Fibroblast of mammary gland (primary cell): ENCODE results near the gene SNTB2.

ENCODE experiments used
- DNase-seq: peaks from one replicate; pipeline ENCODE4 v3.0.0-alpha.2; 2010; ENCODE audit warnings: low read depth
- H3K4me3 ChIP-seq: 2 replicates; pipeline ENCODE4 v1.5.1; 2011; ENCODE audit warnings: low read depth, mild to moderate bottlenecking, low read length, moderate library complexity; ENCODE audit not compliant: control insufficient read depth
- CTCF ChIP-seq: conservative IDR thresholded peaks from 2 replicates; pipeline ENCODE4 v1.5.1; 2011; ENCODE audit warnings: low read depth, low read length, inconsistent platforms; ENCODE audit not compliant: control insufficient read depth, insufficient read depth

Gene SNTB2

DNA sequence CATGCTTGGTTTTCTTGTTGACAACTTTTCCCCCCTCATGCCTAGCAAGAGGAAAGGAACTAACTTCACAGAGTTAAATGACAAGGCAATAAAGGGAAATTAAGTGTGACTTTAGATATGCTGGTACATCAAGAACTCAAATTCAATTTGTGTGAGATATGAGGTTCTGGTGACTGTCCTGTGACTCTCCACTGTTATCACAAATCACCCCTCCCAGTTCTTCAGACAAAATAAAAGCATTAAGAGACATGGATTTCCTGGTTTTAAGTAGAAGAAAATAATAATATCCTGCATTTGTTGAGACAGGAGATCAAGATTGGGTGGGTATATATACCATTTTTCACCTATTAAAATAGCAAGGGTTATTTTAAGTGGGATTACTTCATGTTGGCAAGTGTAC, 46.2 kb downstream of the SNTB2 start:
- DNase-seq, result no peak

GRCh38 chr16:69234460-69234859, 47.5 kb downstream of the SNTB2 start:
- TF ChIP-seq CTCF, result no peak
- no peak for DNase-seq
- H3K4me3 ChIP-seq, result no peak overlapping the region

More for the DNA sequence above, 46.2 kb downstream of the SNTB2 start:
- no peak for TF ChIP-seq CTCF
- no peak overlapping the region for H3K4me3 ChIP-seq

- DNase-seq, result no peak
- TF ChIP-seq CTCF, result no peak
- no peak overlapping the region for H3K4me3 ChIP-seq
Measured at GRCh38 chr16:69236319-69236718, 49.4 kb downstream of the SNTB2 start.

DNA sequence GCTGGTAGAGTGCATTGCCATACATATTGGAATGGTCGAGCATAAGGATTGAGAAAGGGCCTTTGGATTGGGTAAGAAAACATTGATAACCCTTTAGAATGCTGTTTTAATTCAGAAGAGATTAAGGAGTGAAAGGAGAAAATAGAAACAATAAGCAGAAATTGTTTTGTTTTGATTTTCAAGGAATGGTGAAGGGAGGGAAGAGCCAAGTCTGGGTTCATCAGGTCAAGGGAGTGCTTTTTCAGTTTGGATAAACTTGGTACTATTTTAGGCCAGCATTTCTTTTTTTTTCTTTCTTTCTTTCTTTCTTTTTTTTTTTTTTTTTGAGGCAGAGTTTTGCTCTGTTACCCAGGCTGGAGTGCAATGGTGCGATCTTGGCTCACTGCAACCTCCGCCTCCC, 50.3 kb downstream of the SNTB2 start:
- DNase-seq, result no peak
- H3K4me3 ChIP-seq, result no peak overlapping the region
- no peak for TF ChIP-seq CTCF

GRCh38 chr16:69239851-69240250, 52.9 kb downstream of the SNTB2 start:
- no peak for DNase-seq
- no peak for TF ChIP-seq CTCF

DNA sequence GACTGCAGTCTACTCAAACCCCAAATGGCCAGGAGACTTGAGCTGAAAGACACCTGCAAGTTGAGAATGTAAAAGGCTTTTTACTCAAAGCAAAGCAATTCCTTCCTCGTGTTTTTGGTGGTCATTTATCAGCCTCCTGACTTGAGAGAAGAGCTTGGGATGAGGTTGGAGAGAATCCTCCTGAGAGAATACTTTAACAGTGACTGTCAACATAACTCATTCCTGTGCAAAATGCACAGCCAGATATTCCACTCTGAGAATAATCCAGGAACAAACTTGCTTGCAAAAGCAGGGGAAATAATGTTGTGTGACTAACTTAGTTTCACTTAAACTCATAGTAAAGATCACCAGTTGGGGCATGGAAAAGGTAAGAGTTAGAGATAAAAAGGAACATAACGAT, 53.4 kb downstream of the SNTB2 start:
- no peak for TF ChIP-seq CTCF
- DNase-seq, result peak; percentile 58
- H3K4me3 ChIP-seq, result no peak overlapping the region

More at GRCh38 chr16:69239851-69240250, 52.9 kb downstream of the SNTB2 start:
- H3K4me3 ChIP-seq, result no peak overlapping the region

DNA sequence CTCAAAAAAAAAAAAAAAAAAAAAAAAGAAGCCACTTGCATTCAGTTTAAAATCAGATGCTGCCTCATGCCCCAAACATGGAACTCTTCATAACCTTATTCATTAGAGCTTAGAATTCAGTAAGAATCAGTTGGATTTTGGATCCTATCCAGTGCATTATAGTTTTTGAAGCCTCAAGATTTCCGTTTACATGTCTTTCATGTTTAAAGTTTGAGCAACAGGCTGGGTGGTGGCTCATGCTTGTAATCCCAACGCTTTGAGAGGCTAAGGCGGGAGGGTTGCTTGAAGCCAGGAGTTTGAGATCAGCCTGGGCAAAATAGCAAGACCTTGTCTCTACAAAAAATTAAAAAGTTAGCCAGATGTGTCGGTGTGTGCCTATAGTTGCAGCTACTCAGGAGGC, 55.0 kb downstream of the SNTB2 start:
- H3K4me3 ChIP-seq, result no peak overlapping the region
- DNase-seq, result peak; percentile 33
- TF ChIP-seq CTCF, result no peak
